Trophoblast cell (in vitro differentiated cells and primary cell): ENCODE results near the gene WWP2.

Experiments
- DNase-seq, 2 donors: peaks; one replicate each; pipeline ENCODE4 v3.0.0-alpha.2; 2016
- H2AFZ ChIP-seq: 2 replicates; pipeline ENCODE4 v1.6.1; 2013; ENCODE audit warnings: low read length, moderate library complexity, mild to moderate bottlenecking; ENCODE audit not compliant: insufficient read depth, poor library complexity
- H2AK5ac ChIP-seq: 2 replicates; pipeline ENCODE4 v1.6.1; 2013; ENCODE audit warnings: mild to moderate bottlenecking, low read length
- H2BK120ac ChIP-seq: 2 replicates; pipeline ENCODE4 v1.6.1; 2013; ENCODE audit warnings: low read length, mild to moderate bottlenecking, moderate library complexity; ENCODE audit not compliant: insufficient read depth, poor library complexity
- H2BK12ac ChIP-seq: 2 replicates; pipeline ENCODE4 v1.6.1; 2013; ENCODE audit warnings: mild to moderate bottlenecking, low read length, moderate library complexity
- H2BK5ac ChIP-seq: 2 replicates; pipeline ENCODE4 v1.6.1; 2013; ENCODE audit warnings: low read length, low read depth, moderate library complexity, mild to moderate bottlenecking; ENCODE audit not compliant: poor library complexity
- H3K14ac ChIP-seq: 2 replicates; pipeline ENCODE4 v1.6.1; 2013; ENCODE audit warnings: mild to moderate bottlenecking, low read length
- H3K18ac ChIP-seq: 2 replicates; pipeline ENCODE4 v1.6.1; 2013; ENCODE audit warnings: mild to moderate bottlenecking, low read length
- H3K23ac ChIP-seq: 2 replicates; pipeline ENCODE4 v1.6.1; 2013; ENCODE audit warnings: low read length
- H3K27ac ChIP-seq: 2 replicates; pipeline ENCODE4 v1.5.1; 2013; ENCODE audit warnings: low read depth, mild to moderate bottlenecking, inconsistent platforms, low read length, moderate library complexity
- H3K27me3 ChIP-seq: 2 replicates; pipeline ENCODE4 v1.6.1; 2013; ENCODE audit warnings: inconsistent platforms, mild to moderate bottlenecking, low read length, moderate library complexity; ENCODE audit not compliant: insufficient read depth
- H3K36me3 ChIP-seq, 2 experiments: 1 replicate in 1 of 2; 2 replicates in 1 of 2; pipeline ENCODE4 v1.6.1; 2013; ENCODE audit warnings: low read length in 2 of 2, mild to moderate bottlenecking in 2 of 2, moderate library complexity in 1 of 2; ENCODE audit not compliant: insufficient read depth in 2 of 2, control insufficient read depth in 1 of 2
- H3K4ac ChIP-seq: 2 replicates; pipeline ENCODE4 v1.6.1; 2013; ENCODE audit warnings: low read depth, mild to moderate bottlenecking, low read length, moderate library complexity
- H3K4me1 ChIP-seq, 2 experiments: 1 replicate in 1 of 2; 2 replicates in 1 of 2; pipeline ENCODE4 v1.6.1; 2013; ENCODE audit warnings: low read length in 2 of 2, mild to moderate bottlenecking in 2 of 2, moderate library complexity in 1 of 2; ENCODE audit not compliant: insufficient read depth in 2 of 2, control insufficient read depth in 1 of 2
- H3K4me2 ChIP-seq: 2 replicates; pipeline ENCODE4 v1.6.1; 2013; ENCODE audit warnings: inconsistent platforms, mild to moderate bottlenecking, low read length, moderate library complexity
- H3K4me3 ChIP-seq: 2 replicates; pipeline ENCODE4 v1.5.1; 2013; ENCODE audit warnings: mild to moderate bottlenecking, low read depth, low read length, inconsistent platforms
- H3K79me1 ChIP-seq: one replicate; pipeline ENCODE4 v1.6.1; 2013; ENCODE audit warnings: low read length
- H3K79me2 ChIP-seq: 2 replicates; pipeline ENCODE4 v1.6.1; 2013; ENCODE audit warnings: low read length, mild to moderate bottlenecking; ENCODE audit not compliant: control insufficient read depth, insufficient read depth, poor library complexity
- H3K9ac ChIP-seq: 2 replicates; pipeline ENCODE4 v1.6.1; 2013; ENCODE audit warnings: mild to moderate bottlenecking, low read length
- H3K9me3 ChIP-seq: 2 replicates; pipeline ENCODE4 v1.6.1; 2013; ENCODE audit warnings: low read depth, mild to moderate bottlenecking, control low read depth, inconsistent platforms, low read length; ENCODE audit not compliant: insufficient read depth
- H4K12ac ChIP-seq: 2 replicates; pipeline ENCODE4 v1.6.1; 2013; ENCODE audit warnings: low read depth, mild to moderate bottlenecking, low read length, moderate library complexity
- H4K8ac ChIP-seq: 2 replicates; pipeline ENCODE4 v1.6.1; 2013; ENCODE audit warnings: low read depth, mild to moderate bottlenecking, low read length, moderate library complexity
- H4K91ac ChIP-seq: one replicate; pipeline ENCODE4 v1.6.1; 2013; ENCODE audit warnings: low read depth, mild to moderate bottlenecking, low read length, moderate library complexity
- WGBS: extraction: QIAGEN DNeasy Blood & Tissue Kit; methylation state at CpG from one replicate; pipeline ENCODE4 v1.1.7; 2013; ENCODE audit warnings: missing lambda C conversion rate; ENCODE audit not compliant: insufficient read length, insufficient coverage; ENCODE audit errors: extremely low coverage; 5-methylcytosine and 5-hydroxymethylcytosine counted together

Gene WWP2

DNA sequence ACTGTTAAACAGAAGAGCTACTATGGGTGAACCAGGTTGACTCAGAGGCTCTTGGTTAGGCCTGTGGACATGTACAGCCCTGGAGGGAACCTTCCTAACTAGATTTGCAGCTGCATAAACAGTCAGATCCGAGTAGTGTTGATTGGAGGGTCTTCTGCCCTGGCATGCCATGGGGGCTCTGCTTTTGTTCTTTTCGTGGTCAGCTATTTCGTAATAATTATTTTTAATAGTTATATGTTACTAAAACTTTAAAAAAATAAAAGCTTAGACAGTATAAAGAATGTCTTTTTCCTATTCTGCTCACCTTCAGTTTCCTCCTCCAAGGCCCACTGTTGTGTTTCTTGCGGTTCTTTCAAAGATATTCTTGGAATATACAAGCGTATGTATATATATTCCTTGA, 121.6 kb downstream of the WWP2 start:
- H3K4me3 ChIP-seq = no peak overlapping the region
- no CpG with 5 or more reads among the region's 5 CpGs for WGBS
- H3K4me2 ChIP-seq = no peak overlapping the region

DNA sequence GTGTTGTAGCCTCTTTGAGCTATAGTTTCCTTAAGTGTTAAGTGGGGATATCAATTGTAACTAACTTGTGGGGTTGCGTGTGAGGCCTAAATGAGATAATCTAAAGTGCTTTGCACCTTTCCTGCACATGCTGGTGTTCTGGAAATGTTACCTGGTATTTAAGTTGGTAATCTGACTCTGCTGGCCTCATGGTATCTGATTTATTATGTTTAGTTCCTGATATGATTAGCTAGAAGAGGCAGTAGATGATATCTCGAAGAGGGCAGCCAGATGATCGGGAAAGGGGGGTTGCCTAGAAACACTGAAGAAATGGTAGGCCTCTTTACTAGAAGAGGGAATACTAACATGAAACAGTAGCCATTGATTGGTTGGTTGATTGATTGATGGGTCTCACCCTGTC, 123.6 kb downstream of the WWP2 start:
- no peak overlapping the region for H2AFZ ChIP-seq
- H3K27me3 ChIP-seq = no peaks in the 10 kb centered on the region
- peaks cover 2 to 5% of the 10 kb centered on the region in 2 experiments for H3K36me3 ChIP-seq
- H3K18ac ChIP-seq = no peak overlapping the region
- no peak overlapping the region for H2BK5ac ChIP-seq
- peaks cover 3 to 7% of the 10 kb centered on the region in 2 experiments for H3K4me1 ChIP-seq
- peaks cover 1% of the 10 kb centered on the region for H3K79me1 ChIP-seq
- no peak overlapping the region for H3K23ac ChIP-seq
- no peak overlapping the region for H2BK120ac ChIP-seq
- no peaks in the 10 kb centered on the region for H3K79me2 ChIP-seq
- no peak overlapping the region for H4K91ac ChIP-seq
- no peak overlapping the region for H3K4me2 ChIP-seq
- H2BK12ac ChIP-seq = no peak overlapping the region
- no peak overlapping the region for H3K4me3 ChIP-seq
- H4K12ac ChIP-seq = no peak overlapping the region
- no peak overlapping the region for H3K9ac ChIP-seq
- no peak overlapping the region for H3K14ac ChIP-seq
- no CpG with 5 or more reads among the region's 3 CpGs for WGBS
- no peaks in the 10 kb centered on the region for H3K9me3 ChIP-seq
- H4K8ac ChIP-seq = no peak overlapping the region
- no peak overlapping the region for H2AK5ac ChIP-seq
- H3K27ac ChIP-seq = no peak overlapping the region
- no peak for DNase-seq
- H3K4ac ChIP-seq = no peak overlapping the region

More for the DNA sequence above, 121.6 kb downstream of the WWP2 start:
- Histone ChIP-seq H3K9ac (no peak overlapping the region), H4K12ac (no peak overlapping the region), H2AK5ac (no peak overlapping the region), H4K8ac (no peak overlapping the region), H3K14ac (no peak overlapping the region), H3K18ac (no peak overlapping the region), H2AFZ (no peak overlapping the region), H3K23ac (no peak overlapping the region), H3K27me3 (no peaks in the 10 kb centered on the region), H2BK5ac (no peak overlapping the region), H4K91ac (no peak overlapping the region), H3K9me3 (no peaks in the 10 kb centered on the region), H3K36me3 (peaks cover 2% of the 10 kb centered on the region in 2 experiments), H3K79me1 (no peaks in the 10 kb centered on the region), H3K79me2 (no peaks in the 10 kb centered on the region), H3K4ac (no peak overlapping the region), H2BK12ac (no peak overlapping the region), H3K4me1 (peaks cover 3% of the 10 kb centered on the region in 2 experiments), H2BK120ac (no peak overlapping the region), H3K27ac (no peak overlapping the region)
- no peak for DNase-seq

DNA sequence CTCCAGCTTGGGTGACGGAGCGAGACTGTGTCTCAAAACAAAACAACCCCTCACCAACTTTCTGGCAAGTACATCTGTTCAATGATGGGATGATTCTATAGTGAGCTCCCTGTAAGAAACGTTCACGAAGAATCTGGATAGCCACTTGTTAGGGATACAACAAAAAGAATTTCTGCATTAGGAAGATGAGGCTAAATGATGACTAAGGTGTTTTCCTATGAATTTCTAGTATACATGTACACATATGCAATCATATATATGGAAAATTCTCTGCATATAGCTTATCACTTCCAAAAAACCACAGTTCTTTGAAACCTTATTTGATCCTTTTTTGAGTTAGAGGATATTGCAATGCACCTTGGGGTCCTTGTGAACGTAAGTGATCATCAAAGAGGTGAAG, 124.6 kb downstream of the WWP2 start:
- Histone ChIP-seq H3K79me1 (peaks cover 2% of the 10 kb centered on the region), H2AFZ (no peak overlapping the region), H3K4me1 (peaks cover 6 to 12% of the 10 kb centered on the region in 2 experiments), H3K23ac (no peak overlapping the region), H3K9me3 (no peaks in the 10 kb centered on the region), H4K12ac (no peak overlapping the region), H3K27me3 (no peaks in the 10 kb centered on the region), H3K4ac (no peak overlapping the region), H3K79me2 (no peaks in the 10 kb centered on the region), H3K27ac (no peak overlapping the region), H2AK5ac (no peak overlapping the region), H3K36me3 (peaks cover 2 to 5% of the 10 kb centered on the region in 2 experiments), H4K91ac (no peak overlapping the region), H3K9ac (no peak overlapping the region), H3K18ac (no peak overlapping the region), H2BK5ac (no peak overlapping the region), H3K4me3 (no peak overlapping the region), H4K8ac (no peak overlapping the region), H2BK12ac (no peak overlapping the region), H3K14ac (no peak overlapping the region), H3K4me2 (no peak overlapping the region), H2BK120ac (no peak overlapping the region)
- no peak for DNase-seq
- no CpG with 5 or more reads among the region's 5 CpGs for WGBS

DNA sequence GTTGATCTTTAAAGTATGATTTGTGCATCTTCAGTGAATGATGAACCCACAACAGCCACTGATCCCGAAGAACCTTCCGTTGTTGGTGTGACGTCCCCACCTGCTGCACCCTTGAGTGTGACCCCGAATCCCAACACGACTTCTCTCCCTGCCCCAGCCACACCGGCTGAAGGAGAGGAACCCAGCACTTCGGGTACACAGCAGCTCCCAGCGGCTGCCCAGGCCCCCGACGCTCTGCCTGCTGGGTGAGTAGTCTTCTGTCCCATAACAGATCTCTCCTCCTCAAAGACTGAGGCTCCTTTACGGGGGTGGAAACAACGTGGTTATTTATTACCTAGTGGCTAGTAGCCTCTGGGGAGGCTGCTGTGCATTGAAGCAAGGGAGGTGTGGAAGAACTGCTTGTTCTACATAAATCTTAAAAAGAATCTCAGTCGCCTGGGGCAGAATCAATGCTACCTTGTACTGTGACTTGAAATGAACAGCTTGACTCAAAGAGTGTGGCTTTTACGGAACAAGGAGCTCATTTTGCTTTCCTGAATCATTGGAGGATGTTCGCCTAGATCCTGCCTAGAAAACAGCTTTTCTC, 126.0 kb downstream of the WWP2 start:
- no peak overlapping the region for H4K8ac ChIP-seq
- H2BK12ac ChIP-seq = no peak overlapping the region
- H3K9me3 ChIP-seq = no peaks in the 10 kb centered on the region
- H2BK5ac ChIP-seq = no peak overlapping the region
- no peak overlapping the region for H3K4me3 ChIP-seq
- H2AFZ ChIP-seq = no peak overlapping the region
- H3K79me2 ChIP-seq = no peaks in the 10 kb centered on the region
- H3K9ac ChIP-seq = no peak overlapping the region
- H3K27me3 ChIP-seq = no peaks in the 10 kb centered on the region
- H3K4me2 ChIP-seq = no peak overlapping the region
- no peak overlapping the region for H2BK120ac ChIP-seq
- no peak overlapping the region for H3K23ac ChIP-seq
- H3K4ac ChIP-seq = no peak overlapping the region
- no peak overlapping the region for H3K14ac ChIP-seq
- peaks cover 2 to 5% of the 10 kb centered on the region in 2 experiments for H3K36me3 ChIP-seq
- peaks cover 2% of the 10 kb centered on the region for H3K79me1 ChIP-seq
- no peak overlapping the region for H2AK5ac ChIP-seq
- peaks cover 7 to 13% of the 10 kb centered on the region in 2 experiments for H3K4me1 ChIP-seq
- WGBS = no CpG with 5 or more reads among the region's 15 CpGs
- no peak overlapping the region for H3K27ac ChIP-seq
- no peak overlapping the region for H4K12ac ChIP-seq
- no peak for DNase-seq
- no peak overlapping the region for H3K18ac ChIP-seq
- H4K91ac ChIP-seq = no peak overlapping the region
